Measurements from ENCODE around the gene NISCH. TPM values are rescaled to one million over a fixed set of nuclear protein-coding genes. Genes with fewer than 3 reads are reported as not detected.

Gene NISCH
- total RNA-seq, 1 donor from 2014 or later: 62.5 TPM

DNA sequence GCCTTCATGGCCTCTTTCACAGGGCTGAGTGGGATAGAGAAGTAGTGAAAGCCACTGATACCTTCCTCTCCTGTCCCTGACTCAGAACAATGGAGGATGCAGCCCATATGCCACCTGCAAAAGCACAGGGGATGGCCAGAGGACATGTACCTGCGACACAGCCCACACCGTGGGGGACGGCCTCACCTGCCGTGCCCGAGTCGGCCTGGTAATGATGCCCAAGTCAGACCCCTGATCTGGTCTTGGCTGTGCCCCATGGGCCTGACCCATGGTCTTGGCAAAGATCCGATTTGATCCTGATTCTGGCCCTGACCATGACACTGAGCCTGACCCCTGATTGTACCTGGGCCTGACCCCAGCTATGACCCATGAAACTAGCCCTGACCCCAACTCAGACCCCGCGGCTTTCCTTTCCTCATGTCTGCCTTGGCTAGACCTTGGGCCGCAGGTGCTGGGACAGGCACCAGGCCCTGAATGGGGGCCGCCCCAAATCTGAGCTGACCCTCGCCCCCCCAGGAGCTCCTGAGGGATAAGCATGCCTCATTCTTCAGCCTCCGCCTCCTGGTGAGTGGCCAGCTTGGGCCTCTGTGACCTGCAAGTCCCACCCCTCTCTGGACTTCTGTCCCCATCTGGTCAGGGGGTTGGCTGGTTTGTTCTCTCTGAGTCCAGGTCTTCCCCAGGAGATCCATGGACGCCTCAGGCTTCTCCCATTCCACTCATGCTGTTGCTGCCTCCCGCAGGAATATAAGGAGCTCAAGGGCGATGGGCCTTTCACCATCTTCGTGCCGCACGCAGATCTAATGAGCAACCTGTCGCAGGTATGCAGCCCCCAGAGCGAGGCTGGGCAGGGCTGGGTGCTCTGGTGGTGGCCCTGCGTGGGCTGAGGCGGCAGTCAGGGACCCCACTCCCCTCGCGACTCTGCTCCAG, 62.7 kb downstream of the NISCH start:
- peaks cover 9% of the 10 kb centered on the region for H3K27me3 ChIP-seq (ENCODE audit: control insufficient read depth, insufficient read depth, low read length)
- H3K4me3 ChIP-seq (ENCODE audit: low read depth, low read length): no peak overlapping the region
- H3K36me3 ChIP-seq (ENCODE audit: control insufficient read depth, insufficient read depth, low read length): no peaks in the 10 kb centered on the region
- TF ChIP-seq, protein P1, sequence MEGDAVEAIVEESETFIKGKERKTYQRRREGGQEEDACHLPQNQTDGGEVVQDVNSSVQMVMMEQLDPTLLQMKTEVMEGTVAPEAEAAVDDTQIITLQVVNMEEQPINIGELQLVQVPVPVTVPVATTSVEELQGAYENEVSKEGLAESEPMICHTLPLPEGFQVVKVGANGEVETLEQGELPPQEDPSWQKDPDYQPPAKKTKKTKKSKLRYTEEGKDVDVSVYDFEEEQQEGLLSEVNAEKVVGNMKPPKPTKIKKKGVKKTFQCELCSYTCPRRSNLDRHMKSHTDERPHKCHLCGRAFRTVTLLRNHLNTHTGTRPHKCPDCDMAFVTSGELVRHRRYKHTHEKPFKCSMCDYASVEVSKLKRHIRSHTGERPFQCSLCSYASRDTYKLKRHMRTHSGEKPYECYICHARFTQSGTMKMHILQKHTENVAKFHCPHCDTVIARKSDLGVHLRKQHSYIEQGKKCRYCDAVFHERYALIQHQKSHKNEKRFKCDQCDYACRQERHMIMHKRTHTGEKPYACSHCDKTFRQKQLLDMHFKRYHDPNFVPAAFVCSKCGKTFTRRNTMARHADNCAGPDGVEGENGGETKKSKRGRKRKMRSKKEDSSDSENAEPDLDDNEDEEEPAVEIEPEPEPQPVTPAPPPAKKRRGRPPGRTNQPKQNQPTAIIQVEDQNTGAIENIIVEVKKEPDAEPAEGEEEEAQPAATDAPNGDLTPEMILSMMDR (IDR thresholded peaks at IDR 0.05; ENCODE audit: insufficient read depth, low read length, poor library complexity, severe bottlenecking): no peak
- DNase-seq (ENCODE audit: low read depth): no peak

DNA sequence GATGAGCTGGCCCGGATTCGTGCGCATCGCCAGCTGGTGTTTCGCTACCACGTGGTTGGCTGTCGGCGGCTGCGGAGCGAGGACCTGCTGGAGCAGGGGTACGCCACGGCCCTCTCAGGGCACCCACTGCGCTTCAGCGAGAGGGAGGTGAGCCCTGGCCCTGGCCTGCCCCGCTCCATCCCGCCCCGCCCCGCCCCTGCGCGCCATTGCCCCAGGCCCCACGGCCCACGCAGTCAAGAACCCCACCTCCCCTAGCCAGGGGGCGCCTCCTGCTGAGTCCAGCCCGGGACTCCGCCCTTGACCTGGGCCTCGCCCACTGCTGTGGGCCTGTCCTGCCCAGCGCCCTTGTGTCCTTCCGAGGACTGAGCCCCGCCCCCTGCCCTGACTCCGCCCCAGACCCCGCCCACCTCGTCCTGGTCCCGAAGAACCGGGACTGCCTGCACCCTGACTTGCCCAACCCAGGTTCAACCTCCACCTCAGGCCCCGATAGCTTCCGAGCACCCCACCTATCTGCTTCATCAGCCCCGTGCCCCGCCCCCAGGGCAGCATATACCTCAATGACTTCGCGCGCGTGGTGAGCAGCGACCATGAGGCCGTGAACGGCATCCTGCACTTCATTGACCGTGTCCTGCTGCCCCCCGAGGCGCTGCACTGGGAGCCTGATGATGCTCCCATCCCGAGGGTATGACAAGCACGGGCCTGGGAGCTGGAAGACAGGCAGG, 63.5 kb downstream of the NISCH start:
- Histone ChIP-seq H3K27me3 (ENCODE audit: control insufficient read depth, insufficient read depth, low read length) (peaks cover 6% of the 10 kb centered on the region), H3K36me3 (ENCODE audit: control insufficient read depth, insufficient read depth, low read length) (no peaks in the 10 kb centered on the region), H3K4me3 (ENCODE audit: low read depth, low read length) (no peak overlapping the region)
- TF ChIP-seq, protein P1 (IDR thresholded peaks at IDR 0.05; ENCODE audit: insufficient read depth, low read length, poor library complexity, severe bottlenecking): no peak
- DNase-seq (ENCODE audit: low read depth): no peak

DNA sequence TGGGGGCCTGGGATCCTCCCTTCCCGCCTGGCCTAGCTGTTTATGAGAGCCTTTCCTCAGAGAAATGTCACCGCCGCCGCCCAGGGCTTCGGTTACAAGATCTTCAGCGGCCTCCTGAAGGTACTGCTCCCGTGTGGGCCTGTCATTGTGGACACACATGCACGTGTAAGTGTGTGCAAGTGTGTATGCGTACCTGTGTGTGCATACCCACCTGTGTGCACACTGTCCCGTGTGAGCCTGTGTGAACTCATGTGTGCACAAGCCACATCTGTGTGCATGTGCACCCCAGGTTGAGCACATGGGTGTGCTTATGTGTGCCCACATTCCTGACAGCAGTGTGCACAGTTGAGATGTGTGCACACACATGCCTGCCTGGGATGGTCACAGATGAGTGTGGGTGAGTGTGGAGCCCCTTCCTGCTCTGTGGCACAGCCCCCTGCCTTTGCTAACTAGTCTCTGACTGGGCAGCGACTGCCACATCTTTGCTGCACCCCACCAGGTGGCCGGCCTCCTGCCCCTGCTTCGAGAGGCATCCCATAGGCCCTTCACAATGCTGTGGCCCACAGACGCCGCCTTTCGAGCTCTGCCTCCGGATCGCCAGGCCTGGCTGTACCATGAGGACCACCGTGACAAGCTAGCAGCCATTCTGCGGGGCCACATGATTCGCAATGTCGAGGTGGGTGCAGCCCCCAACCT, 64.2 kb downstream of the NISCH start:
- Histone ChIP-seq H3K4me3 (ENCODE audit: low read depth, low read length) (no peak overlapping the region), H3K36me3 (ENCODE audit: control insufficient read depth, insufficient read depth, low read length) (peaks cover 3% of the 10 kb centered on the region), H3K27me3 (ENCODE audit: control insufficient read depth, insufficient read depth, low read length) (peaks cover 6% of the 10 kb centered on the region)
- TF ChIP-seq, protein P1 (IDR thresholded peaks at IDR 0.05; ENCODE audit: insufficient read depth, low read length, poor library complexity, severe bottlenecking): no peak
- DNase-seq (ENCODE audit: low read depth): no peak

DNA sequence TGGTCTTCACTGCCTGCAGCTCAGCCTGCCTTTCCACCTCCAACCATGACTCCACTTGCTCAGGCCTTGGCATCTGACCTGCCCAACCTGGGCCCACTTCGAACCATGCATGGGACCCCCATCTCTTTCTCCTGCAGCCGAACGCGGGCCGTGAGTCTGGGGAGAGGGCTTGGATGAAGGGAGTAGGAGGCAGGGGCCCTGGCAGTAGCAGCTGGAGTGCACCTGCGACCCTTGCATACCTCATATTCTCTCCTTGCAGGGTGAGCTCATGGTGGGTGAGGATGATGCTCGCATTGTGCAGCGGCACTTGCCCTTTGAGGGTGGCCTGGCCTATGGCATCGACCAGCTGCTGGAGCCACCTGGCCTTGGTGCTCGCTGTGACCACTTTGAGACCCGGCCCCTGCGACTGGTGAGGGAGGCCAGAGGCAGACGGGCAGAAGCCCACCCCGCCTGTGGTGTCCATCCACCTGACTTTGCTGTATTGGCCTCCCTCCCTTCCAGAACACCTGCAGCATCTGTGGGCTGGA, 64.8 kb downstream of the NISCH start:
- H3K36me3 ChIP-seq (ENCODE audit: control insufficient read depth, insufficient read depth, low read length): peaks cover 3% of the 10 kb centered on the region

More for the DNA sequence above, 64.8 kb downstream of the NISCH start:
- Histone ChIP-seq H3K4me3 (ENCODE audit: low read depth, low read length) (no peak overlapping the region), H3K27me3 (ENCODE audit: control insufficient read depth, insufficient read depth, low read length) (peaks cover under 1% of the 10 kb centered on the region)
- TF ChIP-seq, protein P1 (IDR thresholded peaks at IDR 0.05; ENCODE audit: insufficient read depth, low read length, poor library complexity, severe bottlenecking): no peak
- DNase-seq (ENCODE audit: low read depth): no peak

Data from kidney epithelial cell (primary cell).